ENCODE results near the gene ME3. TPM values are rescaled to one million over a fixed set of nuclear protein-coding genes. Genes with fewer than 3 reads are reported as not detected.
"Not testable (repeated sequence)": the region's sequence is repeated elsewhere in the genome, so short reads cannot be mapped to it uniquely, and the experiment has no call there.

ME3 gene
- total and polyA plus RNA-seq, 2 donors (not counting 1 experiment from before 2014, with no cell fraction given), result 8.8 to 50.7 TPM

GRCh38 chr11:86418513-86418912 is 253.9 kb downstream of the ME3 start:
- no peak for DNase-seq (ENCODE audit: low read depth in 2 of 2)
- no peaks in the 10 kb centered on the region for H3K9me3 ChIP-seq (ENCODE audit: control insufficient read depth, insufficient read depth, low read depth, low read length)
- H3K27ac ChIP-seq (ENCODE audit: insufficient read depth, low read length), result no peak overlapping the region
- no peak overlapping the region for H3K4me2 ChIP-seq (ENCODE audit: extremely low read depth, insufficient read depth, low read length)
- H3K9ac ChIP-seq (ENCODE audit: insufficient read depth, low read length), result no peak overlapping the region
- TF ChIP-seq EZH2 (IDR thresholded peaks at IDR 0.05; ENCODE audit: low read length, missing control alignments), result no peak
- no peak for TF ChIP-seq CTCF (conservative IDR thresholded peaks at IDR 0.05 in 1 of 2, IDR thresholded peaks at IDR 0.05 in 1 of 2; ENCODE audit: low read depth in 1 of 2, low read length in 2 of 2)
- H3K4me1 ChIP-seq (ENCODE audit: control insufficient read depth, extremely low read depth, insufficient read depth, low read length), result no peaks in the 10 kb centered on the region
- H3K4me3 ChIP-seq (replicated peaks in 1 of 4; ENCODE audit: control extremely low read depth in 1 of 4, insufficient read depth in 1 of 4, low read depth in 3 of 4, low read length in 4 of 4), result no peak overlapping the region
- no peaks in the 10 kb centered on the region for H4K20me1 ChIP-seq (ENCODE audit: control insufficient read depth, extremely low read depth, insufficient read depth, low read length)
- no peaks in the 10 kb centered on the region for H3K27me3 ChIP-seq (ENCODE audit: control insufficient read depth, insufficient read depth, low read length)
- H3K36me3 ChIP-seq (ENCODE audit: control insufficient read depth, insufficient read depth, low read length), result no peaks in the 10 kb centered on the region
- no peak overlapping the region for H2AFZ ChIP-seq (ENCODE audit: low read length)
- H3K79me2 ChIP-seq (ENCODE audit: control insufficient read depth, insufficient read depth, low read length), result no peaks in the 10 kb centered on the region

GRCh38 chr11:86418106-86418505 is 254.3 kb downstream of the ME3 start:
- no peak for TF ChIP-seq EZH2 (IDR thresholded peaks at IDR 0.05; ENCODE audit: low read length, missing control alignments)
- no peak for TF ChIP-seq CTCF (conservative IDR thresholded peaks at IDR 0.05 in 1 of 2, IDR thresholded peaks at IDR 0.05 in 1 of 2; ENCODE audit: low read depth in 1 of 2, low read length in 2 of 2)
- Histone ChIP-seq H3K9ac (ENCODE audit: insufficient read depth, low read length) (no peak overlapping the region), H3K27ac (ENCODE audit: insufficient read depth, low read length) (no peak overlapping the region), H3K4me3 (replicated peaks in 1 of 4; ENCODE audit: control extremely low read depth in 1 of 4, insufficient read depth in 1 of 4, low read depth in 3 of 4, low read length in 4 of 4) (no peak overlapping the region), H3K36me3 (ENCODE audit: control insufficient read depth, insufficient read depth, low read length) (no peaks in the 10 kb centered on the region), H3K27me3 (ENCODE audit: control insufficient read depth, insufficient read depth, low read length) (no peaks in the 10 kb centered on the region), H3K79me2 (ENCODE audit: control insufficient read depth, insufficient read depth, low read length) (no peaks in the 10 kb centered on the region), H3K4me2 (ENCODE audit: extremely low read depth, insufficient read depth, low read length) (no peak overlapping the region), H4K20me1 (ENCODE audit: control insufficient read depth, extremely low read depth, insufficient read depth, low read length) (no peaks in the 10 kb centered on the region), H3K9me3 (ENCODE audit: control insufficient read depth, insufficient read depth, low read depth, low read length) (no peaks in the 10 kb centered on the region), H3K4me1 (ENCODE audit: control insufficient read depth, extremely low read depth, insufficient read depth, low read length) (no peaks in the 10 kb centered on the region), H2AFZ (ENCODE audit: low read length) (no peak overlapping the region)
- no peak for DNase-seq (ENCODE audit: low read depth in 2 of 2)

- H3K36me3 ChIP-seq (ENCODE audit: control insufficient read depth, insufficient read depth, low read length); H3K79me2 ChIP-seq (ENCODE audit: control insufficient read depth, insufficient read depth, low read length); H3K9ac ChIP-seq (ENCODE audit: insufficient read depth, low read length); H4K20me1 ChIP-seq (ENCODE audit: control insufficient read depth, extremely low read depth, insufficient read depth, low read length); DNase-seq (ENCODE audit: low read depth in 2 of 2); H3K4me3 ChIP-seq (replicated peaks in 1 of 4; ENCODE audit: control extremely low read depth in 1 of 4, insufficient read depth in 1 of 4, low read depth in 3 of 4, low read length in 4 of 4); H3K27ac ChIP-seq (ENCODE audit: insufficient read depth, low read length); H3K27me3 ChIP-seq (ENCODE audit: control insufficient read depth, insufficient read depth, low read length); H3K4me1 ChIP-seq (ENCODE audit: control insufficient read depth, extremely low read depth, insufficient read depth, low read length); H3K9me3 ChIP-seq (ENCODE audit: control insufficient read depth, insufficient read depth, low read depth, low read length); H2AFZ ChIP-seq (ENCODE audit: low read length); H3K4me2 ChIP-seq (ENCODE audit: extremely low read depth, insufficient read depth, low read length): not testable (repeated sequence)
These were observed 255.5 kb downstream of the ME3 start for GRCh38 chr11:86416951-86417350.

Data from fibroblast of lung (primary cell).